Activated CD8-positive, alpha-beta memory T cell treated with anti-CD3 and anti-CD28 coated beads for 1 hour (primary cell): ENCODE results near the gene UCHL5.
"Not testable (repeated sequence)": the region's sequence is repeated elsewhere in the genome, so short reads cannot be mapped to it uniquely, and the experiment has no call there.

Source experiments
- DNase-seq, 2 donors: peaks; one replicate each; pipeline ENCODE4 v3.0.0-alpha.2; 2020; ENCODE audit warnings: low read depth in 1 of 2; ENCODE audit errors: extremely low read depth in 1 of 2

UCHL5 gene

GRCh38 chr1:193013707-193014106, 45.5 kb downstream of the UCHL5 start:
- no peak for DNase-seq

GRCh38 chr1:193013005-193013404, 46.2 kb downstream of the UCHL5 start:
- DNase-seq, result no peak

DNA sequence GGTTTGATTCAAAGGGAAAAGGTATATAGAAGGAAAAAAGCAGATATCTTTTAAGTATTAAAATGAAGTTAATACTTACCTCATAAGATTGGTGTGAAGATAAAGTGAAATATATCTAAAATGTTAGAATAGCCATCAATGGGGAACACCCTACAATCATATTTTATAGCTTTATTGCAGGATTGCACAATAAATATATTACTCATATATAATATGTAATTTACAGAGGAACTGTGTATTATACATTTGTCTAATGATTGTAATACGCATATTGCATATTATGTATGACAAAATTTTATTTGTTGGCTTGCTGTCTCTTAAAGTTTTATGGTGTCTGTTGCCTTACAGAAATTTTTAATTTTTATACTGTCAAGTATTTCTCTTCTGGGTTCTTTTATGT, 47.8 kb downstream of the UCHL5 start:
- DNase-seq, result no peak

DNA sequence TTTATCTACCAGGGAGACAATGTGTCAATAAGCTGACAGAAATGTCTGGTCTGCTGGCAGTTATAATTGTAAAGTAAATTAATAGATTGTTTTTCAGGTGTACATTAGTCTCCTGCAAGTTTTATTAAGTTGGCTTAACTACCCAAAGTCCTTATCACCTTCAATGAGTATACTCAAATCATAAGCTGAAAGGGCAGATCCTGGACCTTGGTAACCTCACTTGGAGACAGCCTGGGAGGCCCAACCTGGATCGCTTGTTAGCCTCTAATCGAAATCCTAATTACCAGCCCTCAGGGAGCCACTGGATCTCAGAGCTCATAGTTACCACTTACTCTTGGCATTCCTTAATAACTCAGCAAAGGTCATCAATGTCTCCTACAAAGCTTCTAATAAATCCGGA, 49.7 kb downstream of the UCHL5 start:
- no peak for DNase-seq

GRCh38 chr1:193005785-193006184, 53.4 kb downstream of the UCHL5 start:
- DNase-seq, result no peak

DNA sequence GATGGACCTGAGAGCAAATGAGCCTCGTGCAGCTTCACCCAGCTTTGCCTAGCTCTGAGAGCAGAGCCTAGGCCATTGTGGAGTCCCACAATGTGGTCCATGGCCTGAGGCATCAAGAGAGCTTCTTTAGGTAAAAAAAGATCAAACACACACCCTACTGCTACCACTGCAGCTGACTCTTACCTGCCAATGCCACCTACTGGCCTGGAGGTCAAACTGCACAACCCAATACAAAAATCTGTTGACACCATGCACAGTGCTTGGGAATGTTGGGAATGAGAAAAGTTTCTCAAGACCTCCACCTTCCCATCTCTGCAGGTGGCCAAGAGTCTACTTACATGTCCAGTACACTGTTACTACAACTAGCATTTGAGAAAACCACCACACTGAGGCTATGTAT, 60.6 kb downstream of the UCHL5 start:
- no peak for DNase-seq

GRCh38 chr1:192994141-192994540, 65.0 kb downstream of the UCHL5 start:
- DNase-seq, result no peak

- DNase-seq, result no peak
Observed at GRCh38 chr1:192993426-192994085, 65.6 kb downstream of the UCHL5 start.

- DNase-seq, result not testable (repeated sequence)
Observed at GRCh38 chr1:192986748-192987334, 72.3 kb downstream of the UCHL5 start.

GRCh38 chr1:192986110-192986747, 72.9 kb downstream of the UCHL5 start:
- no peak for DNase-seq

GRCh38 chr1:192984080-192984479, 75.1 kb downstream of the UCHL5 start:
- DNase-seq, result no peak

DNA sequence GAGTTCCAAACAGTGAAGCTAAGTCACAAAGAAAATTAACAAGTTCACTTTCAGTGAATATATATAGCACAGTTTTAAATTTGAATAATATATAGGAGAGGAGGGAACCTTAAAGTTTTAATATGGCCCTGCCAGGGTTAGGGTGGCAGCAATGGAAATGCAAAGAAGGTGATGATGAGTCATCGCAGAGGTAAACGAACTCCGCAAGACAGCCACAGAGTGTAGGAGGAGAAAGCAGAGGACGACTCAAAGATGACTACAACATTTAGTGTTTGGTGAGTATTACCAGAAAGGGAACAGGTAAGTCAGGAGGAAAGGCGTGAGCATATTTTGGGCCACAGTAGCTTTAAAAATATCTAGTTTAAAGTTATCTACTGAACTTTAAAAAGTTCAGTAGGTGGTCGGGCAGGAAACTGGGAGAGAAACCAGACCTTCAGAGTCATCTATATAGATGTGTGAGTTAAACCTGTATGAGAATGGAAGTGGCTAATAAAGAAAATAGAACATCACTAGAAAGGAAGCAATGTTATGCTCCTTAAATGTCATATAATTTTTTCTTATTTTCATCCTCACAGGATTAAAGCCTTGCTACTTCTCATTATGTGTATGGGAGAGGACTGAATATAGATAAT, 75.7 kb downstream of the UCHL5 start:
- no peak for DNase-seq

GRCh38 chr1:192980856-192981255, 78.3 kb downstream of the UCHL5 start:
- no peak for DNase-seq

GRCh38 chr1:192980334-192980733, 78.8 kb downstream of the UCHL5 start:
- not testable (repeated sequence) for DNase-seq

DNA sequence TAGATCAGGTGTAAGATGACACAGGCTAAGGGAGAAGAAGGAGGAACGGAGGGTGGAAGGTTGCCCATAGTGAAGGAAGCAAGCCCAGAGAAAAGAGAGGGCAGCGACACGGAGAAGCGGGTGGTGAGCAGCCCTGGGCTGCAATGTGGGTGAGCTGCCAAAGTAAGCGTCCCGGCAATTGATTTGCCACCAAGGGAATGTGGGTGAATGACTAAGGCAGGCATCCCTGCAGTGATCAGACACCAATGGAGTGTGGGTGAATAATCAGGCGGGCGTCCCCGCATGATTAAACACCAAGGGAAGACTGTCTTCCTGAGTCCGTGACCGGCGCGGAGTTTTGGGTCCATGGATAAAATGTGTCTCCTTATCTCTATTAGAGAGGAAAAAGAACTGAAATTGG, 79.6 kb downstream of the UCHL5 start:
- DNase-seq, result no peak

DNA sequence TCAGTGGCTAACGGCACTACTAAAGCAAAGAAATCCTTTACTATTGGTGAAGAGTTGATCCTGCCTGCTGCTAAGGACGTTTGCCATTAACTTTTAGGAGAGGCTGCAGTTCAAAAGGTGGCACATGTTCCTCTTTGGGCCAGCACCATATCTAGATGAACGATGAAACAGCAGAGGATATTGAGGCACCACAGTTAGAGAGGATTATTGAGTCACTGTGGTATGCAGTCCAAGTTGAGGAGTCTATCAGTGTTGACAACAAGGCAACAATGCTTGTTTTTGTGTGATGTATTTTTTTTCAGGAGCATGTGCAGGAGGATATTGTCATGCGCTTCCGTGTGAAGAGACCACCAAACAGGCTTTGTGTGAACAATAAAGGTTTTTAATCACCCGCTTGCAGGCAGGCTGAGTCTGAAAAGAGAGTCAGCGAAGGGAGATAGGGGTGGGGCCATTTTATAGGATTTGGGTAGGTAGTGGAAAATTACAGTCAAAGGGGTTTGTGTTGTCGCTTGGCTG, 80.9 kb downstream of the UCHL5 start:
- DNase-seq, result no peak

GRCh38 chr1:192977089-192977706, 82.0 kb downstream of the UCHL5 start:
- DNase-seq, result no peak

- no peak for DNase-seq
Observed at GRCh38 chr1:192976576-192976975, 82.6 kb downstream of the UCHL5 start.

GRCh38 chr1:192974701-192975100, 84.5 kb downstream of the UCHL5 start:
- DNase-seq, result no peak

DNA sequence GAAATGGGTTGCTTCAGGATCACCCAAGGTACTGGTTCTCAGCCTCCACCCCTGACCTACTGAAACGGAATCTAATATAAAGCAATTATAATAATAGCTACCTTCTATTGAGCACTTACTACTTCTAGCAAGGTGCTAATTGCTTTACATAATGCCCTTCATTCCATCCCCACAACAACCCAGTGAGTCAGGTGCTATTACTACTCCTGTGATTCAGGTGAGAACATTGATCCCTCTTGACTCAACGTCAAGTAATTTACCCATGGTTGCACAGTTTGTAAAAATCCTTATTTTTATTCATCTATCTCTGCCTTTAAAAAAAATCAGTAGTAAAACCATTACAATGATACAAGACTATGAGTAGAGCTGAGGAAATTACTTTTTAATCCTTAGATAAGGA, 85.2 kb downstream of the UCHL5 start:
- no peak for DNase-seq

GRCh38 chr1:192973202-192973601, 86.0 kb downstream of the UCHL5 start:
- no peak for DNase-seq
